BJ (cell line): ENCODE data around the gene GPR137C. TPM values are rescaled to one million over a fixed set of nuclear protein-coding genes. Genes with fewer than 3 reads are reported as not detected.

Source experiments
- CTCF ChIA-PET: fragments of 350-600 bp; formaldehyde crosslinking; extraction: SDS; loops from one replicate; lab custom pipeline; 2021; ENCODE audit warnings: antibody characterized with exemption, inconsistent platforms; lab: Yijun Ruan, JAX
- POLR2A ChIA-PET: fragments of 300-600 bp; sonication (Branson Sonifier 250); formaldehyde crosslinking; extraction: SDS; loops from one replicate; lab custom pipeline; 2021; ENCODE audit warnings: antibody characterized with exemption; lab: Charles Lee
- DNase-seq: peaks from one replicate; pipeline ENCODE4 v3.0.0-alpha.2; 2011; ENCODE audit warnings: low read depth
- H3K27me3 ChIP-seq: 2 replicates; pipeline ENCODE4 v1.6.0; 2011; ENCODE audit warnings: low read length; ENCODE audit not compliant: control insufficient read depth, insufficient read depth
- H3K36me3 ChIP-seq: 2 replicates; pipeline ENCODE4 v1.5.1; 2011; ENCODE audit warnings: low read length; ENCODE audit not compliant: control insufficient read depth, insufficient read depth
- H3K4me3 ChIP-seq: 2 replicates; pipeline ENCODE4 v1.5.1; 2011; ENCODE audit warnings: low read depth, mild to moderate bottlenecking, control low read depth, low read length
- CTCF ChIP-seq: IDR thresholded peaks from 2 replicates; pipeline ENCODE4 v1.5.1; 2011; ENCODE audit warnings: low read depth, mild to moderate bottlenecking, control low read depth, inconsistent platforms, low read length, moderate library complexity; ENCODE audit not compliant: insufficient read depth
- polyA plus RNA-seq: library from polyadenylated mRNA; depleted of rRNA; stranded (reverse); fragments of >200 nt; gene quantifications from 2 replicates; pipeline ENCODE4 v1.2.3, GENCODE V29; 2011

Gene GPR137C
- polyA plus RNA-seq, 1 experiment: 0.18 TPM

- H3K4me3 ChIP-seq: no peak overlapping the region
- no peak for DNase-seq
- no peaks in the 10 kb centered on the region for H3K27me3 ChIP-seq
- CTCF ChIA-PET: no interaction called here
- POLR2A ChIA-PET: no interaction called here
- TF ChIP-seq CTCF: no peak
- H3K36me3 ChIP-seq: no peaks in the 10 kb centered on the region
These were observed 29.9 kb upstream of the GPR137C start for GRCh38 chr14:52522581-52523345.

GRCh38 chr14:52527052-52527451 is 25.6 kb upstream of the GPR137C start:
- ChIA-PET POLR2A (no interaction called here), CTCF (interaction anchor here (0.8 to 2.1 kb wide), 2 partner anchors 16 to 25 kb away, joined by 3 to 5 read pairs; partner anchors contain the start of genes GPR137C and TXNDC16)
- no peaks in the 10 kb centered on the region for H3K27me3 ChIP-seq
- TF ChIP-seq CTCF: no peak
- DNase-seq: no peak
- H3K36me3 ChIP-seq: no peaks in the 10 kb centered on the region
- H3K4me3 ChIP-seq: no peak overlapping the region

- no peak for DNase-seq
- ChIA-PET POLR2A (no interaction called here), CTCF (interaction anchor here (0.7 kb wide), 1 partner anchor 43 kb away, joined by 3 read pairs; no protein-coding TSS in a partner anchor)
- H3K36me3 ChIP-seq: no peaks in the 10 kb centered on the region
- H3K27me3 ChIP-seq: no peaks in the 10 kb centered on the region
- no peak overlapping the region for H3K4me3 ChIP-seq
- TF ChIP-seq CTCF: no peak
These were observed 21.2 kb upstream of the GPR137C start for GRCh38 chr14:52531481-52531880.

- POLR2A ChIA-PET: no interaction called here
- DNase-seq: no peak
- Histone ChIP-seq H3K4me3 (no peak overlapping the region), H3K36me3 (no peaks in the 10 kb centered on the region), H3K27me3 (no peaks in the 10 kb centered on the region)
- CTCF ChIA-PET: interaction anchor here (0.7 to 1.3 kb wide), 2 partner anchors 16 to 811 kb away, joined by 3 to 4 read pairs; partner anchors contain the start of gene TXNDC16
- no peak for TF ChIP-seq CTCF
These were observed 16.4 kb upstream of the GPR137C start for GRCh38 chr14:52536269-52536668.

- no peaks in the 10 kb centered on the region for H3K27me3 ChIP-seq
- H3K36me3 ChIP-seq: no peaks in the 10 kb centered on the region
- DNase-seq: no peak
- H3K4me3 ChIP-seq: no peak overlapping the region
- no peak for TF ChIP-seq CTCF
- ChIA-PET CTCF (no interaction called here), POLR2A (no interaction called here)
These were observed 14.0 kb upstream of the GPR137C start for GRCh38 chr14:52538623-52539022.
